HG02970 (cell line): ENCODE results near the gene UNC13C.
"Not testable (repeated sequence)": the region's sequence is repeated elsewhere in the genome, so short reads cannot be mapped to it uniquely, and the experiment has no call there.

Source experiments
- ATAC-seq: cut with Tn5 transposase; IDR thresholded peaks from one replicate; pipeline ENCODE4 v1.9.1; 2021; ENCODE audit warnings: mild to moderate bottlenecking, moderate library complexity, moderate number of reproducible peaks; ENCODE audit not compliant: unreplicated experiment, low FRiP score

UNC13C gene

DNA sequence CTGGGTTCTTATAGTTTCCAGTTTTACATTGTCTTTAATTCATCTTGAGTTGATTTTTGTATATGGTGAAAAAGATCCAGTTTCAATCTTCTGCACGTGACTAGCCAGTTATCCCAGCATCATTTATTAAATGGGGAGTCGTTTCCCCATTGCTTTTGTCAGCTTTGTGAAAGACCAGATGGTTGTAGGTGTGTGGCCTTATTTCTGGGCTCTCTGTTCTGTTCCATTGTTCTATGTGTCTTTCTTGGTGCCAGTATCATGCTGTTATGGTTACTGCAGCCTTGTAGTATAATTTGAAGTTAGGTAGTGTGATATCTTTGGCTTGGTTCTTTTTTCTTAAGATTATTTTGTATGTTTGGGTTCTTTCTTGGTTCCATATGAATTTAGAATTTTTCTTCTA, 432.2 kb downstream of the UNC13C start:
- ATAC-seq, result no peak

DNA sequence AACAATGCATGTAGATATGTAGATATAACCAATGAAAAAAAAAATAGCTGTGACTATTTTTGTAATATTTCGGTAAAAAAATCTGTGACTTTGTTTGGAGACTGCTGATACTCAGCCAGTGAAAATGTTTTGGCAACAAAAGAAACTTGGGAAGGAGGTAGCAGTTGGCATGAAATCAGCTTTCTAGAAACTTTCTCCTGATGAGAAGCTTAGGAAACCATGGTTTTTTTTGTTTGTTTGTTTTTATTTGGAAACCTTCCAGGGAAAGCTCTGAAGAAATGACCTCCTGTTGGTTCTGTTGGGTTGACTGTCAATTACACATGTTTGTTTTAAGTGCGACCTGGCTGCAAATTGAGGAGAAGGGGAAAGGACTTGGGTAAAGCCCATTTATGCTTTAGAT, 445.9 kb downstream of the UNC13C start:
- ATAC-seq, result no peak

DNA sequence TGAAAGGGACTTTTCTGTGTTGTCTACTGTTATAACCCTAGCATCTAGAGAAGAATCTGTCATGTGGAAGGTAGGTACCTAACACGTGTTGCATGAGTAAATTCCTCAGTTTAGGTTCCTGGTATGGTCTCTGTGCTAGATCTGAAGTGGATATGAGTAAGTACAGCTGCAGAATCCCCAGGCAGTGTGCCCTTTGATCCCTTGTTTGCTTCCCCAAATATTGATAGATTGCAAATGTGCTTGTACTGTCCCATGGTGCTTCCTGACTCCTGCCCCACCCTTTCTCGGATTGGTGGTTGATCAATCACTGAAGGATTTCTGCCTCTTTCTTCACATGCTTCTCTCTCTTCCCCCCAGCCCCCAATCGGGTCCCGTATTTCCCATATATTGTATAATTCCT, 450.4 kb downstream of the UNC13C start:
- ATAC-seq, result no peak

DNA sequence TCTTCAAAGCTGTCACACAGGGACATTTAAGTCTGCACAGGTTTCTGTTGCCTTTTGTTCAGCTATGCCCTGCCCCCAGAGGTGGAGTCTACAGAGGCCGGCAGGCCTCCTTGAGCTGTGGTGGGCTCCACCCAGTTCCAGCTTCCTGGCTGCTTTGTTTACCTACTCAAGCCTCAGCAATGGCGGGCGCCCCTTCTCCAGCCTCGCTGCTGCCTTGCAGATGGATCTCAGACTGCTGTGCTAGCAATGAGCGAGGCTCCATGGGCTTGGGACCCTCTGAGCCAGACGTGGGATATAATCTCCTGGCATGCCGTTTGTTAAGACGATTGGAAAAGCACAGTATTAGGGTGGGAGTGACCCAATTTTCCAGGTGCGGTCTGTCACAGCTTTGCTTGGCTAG, 472.0 kb downstream of the UNC13C start:
- ATAC-seq, result not testable (repeated sequence)

DNA sequence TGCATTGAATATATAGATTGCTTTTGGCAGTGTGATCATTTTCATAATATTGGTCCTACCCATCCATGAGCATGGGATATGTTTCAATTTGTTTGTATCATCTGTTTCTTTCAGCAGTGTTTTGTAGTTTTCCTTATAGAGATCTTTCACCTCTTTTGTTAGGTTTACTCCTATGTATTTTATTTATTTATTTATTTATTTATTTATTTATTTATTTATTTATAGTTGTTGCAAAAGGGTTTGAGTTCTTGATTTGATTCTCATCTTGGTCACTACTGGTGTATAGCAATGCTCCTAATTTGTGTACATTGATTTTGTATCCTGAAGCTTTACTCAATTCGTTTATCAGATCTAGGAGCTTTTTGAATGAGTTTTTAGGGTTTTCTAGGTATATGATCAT, 478.2 kb downstream of the UNC13C start:
- no peak for ATAC-seq

DNA sequence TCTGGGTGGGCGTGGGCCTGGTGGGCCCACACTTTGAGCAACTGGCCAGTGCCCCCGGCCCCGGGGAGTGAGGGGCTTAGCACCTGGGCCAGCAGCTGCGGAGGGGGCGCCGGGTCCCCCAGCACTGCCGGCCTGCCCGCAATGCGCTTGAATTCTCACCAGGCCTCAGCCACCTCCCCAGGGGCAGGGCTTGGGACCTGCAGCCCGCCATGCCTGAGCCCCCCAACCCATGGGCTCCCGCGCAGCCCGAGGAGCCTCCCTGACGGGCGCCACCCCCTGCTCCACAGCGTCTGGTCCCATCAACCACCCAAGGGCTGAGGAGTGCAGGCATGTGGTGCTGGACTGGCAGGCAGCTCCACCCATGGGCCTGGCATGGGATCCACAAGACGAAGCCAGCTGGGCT, 484.3 kb downstream of the UNC13C start:
- ATAC-seq, result no peak

DNA sequence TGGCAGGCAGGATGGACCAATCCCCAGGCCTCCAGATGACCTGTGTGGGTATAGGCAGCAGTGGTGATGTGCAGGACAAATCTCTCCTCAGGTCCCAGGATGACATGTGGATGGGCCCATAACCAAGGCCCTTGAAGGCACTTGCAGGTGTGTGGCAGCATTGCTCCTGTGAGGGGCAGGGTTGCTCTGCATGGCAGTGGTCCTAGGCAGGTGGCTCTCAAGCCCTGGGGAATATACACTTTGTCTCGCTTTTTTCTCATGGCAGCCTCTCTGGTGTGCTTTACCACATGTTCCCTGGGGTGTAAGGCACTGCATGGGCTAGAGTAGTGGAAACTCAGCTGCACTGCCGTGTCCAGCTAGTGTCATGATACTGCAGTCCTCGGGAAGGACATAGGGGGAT, 503.6 kb downstream of the UNC13C start:
- no peak for ATAC-seq

DNA sequence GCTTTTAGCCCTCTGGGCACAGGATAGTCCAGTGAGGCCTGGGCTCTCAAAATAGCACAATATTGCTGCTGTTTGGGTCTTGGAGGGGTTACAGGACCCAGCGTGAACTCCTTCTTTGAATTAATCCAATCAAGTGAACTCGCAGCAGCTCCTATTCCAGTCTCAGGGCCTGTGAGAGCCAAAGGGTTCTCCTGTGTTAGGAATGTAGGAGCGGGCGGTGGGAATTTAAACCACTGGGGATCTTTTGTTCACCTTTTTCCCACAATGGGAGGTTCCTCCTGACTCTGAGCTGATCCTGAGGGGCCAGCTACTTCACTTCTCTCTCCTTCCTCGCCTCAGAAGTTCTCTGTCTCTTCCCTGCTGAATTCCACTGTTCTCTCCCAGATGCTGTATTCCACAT, 504.0 kb downstream of the UNC13C start:
- ATAC-seq, result no peak

DNA sequence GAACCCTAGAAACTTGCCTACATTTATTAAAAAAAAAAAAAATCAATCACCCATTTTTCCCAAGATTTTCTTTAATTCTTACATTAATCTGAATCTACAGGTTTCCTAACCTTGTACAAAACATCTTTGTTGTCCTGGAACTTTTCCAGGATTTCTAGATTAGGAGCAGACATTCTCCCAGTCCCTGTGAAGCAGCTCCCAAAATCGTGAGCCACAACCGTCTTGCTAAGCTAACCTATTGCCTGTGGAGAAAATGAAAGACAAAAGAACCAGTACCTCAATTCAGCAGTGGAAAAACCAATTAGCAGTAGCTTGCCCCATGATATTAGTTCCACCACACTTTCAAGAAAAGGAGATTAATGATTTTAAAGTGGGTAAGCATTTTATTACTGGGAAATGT, 522.1 kb downstream of the UNC13C start:
- ATAC-seq, result no peak

DNA sequence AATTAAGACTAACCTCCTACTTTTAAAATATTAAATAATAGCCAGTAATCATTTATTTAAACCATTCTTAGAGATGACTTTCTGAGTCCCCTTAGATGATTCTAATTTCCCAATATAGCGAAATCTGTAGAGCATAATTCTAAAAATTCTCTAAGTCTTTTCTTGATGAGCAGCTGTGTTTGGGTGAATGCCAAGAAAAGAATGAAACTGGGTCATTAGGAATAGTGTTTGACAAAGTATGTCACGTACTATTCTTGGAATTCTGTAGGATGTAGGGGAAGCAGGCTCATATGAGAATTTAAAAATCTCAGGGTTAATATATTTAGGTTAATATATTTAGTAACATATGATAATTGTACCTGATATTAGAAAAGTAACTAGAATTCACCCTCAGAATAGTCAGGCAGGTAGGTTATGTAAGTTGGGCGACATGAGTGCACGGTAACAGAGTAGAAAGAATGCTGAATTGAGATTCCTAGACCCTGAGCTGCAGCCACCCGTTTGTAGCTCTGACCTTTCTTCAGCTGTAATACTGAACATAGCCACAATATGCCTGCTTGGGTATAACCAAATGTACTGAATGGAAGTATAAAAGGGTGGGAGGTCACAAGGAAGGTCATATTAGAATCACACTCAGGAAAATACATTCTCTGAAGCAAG, 524.3 kb downstream of the UNC13C start:
- ATAC-seq, result no peak

DNA sequence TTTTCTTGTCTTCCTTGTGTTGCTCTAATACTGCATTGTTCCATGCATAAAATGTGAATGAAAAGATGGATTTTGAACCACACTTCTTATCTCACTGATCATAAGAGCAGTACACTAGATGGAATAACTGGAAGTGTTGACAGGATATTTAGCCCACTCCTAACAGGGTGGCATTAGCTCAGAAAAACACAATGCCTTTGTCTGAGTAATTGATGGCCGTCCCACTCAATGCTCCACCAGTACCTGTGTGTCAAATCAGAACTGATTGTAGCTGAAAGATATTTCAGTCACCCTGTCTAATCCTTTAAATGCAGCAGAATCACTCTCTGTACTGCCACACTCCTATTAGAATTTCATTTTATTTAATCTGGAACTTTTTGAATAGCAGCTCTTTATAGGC, 526.5 kb downstream of the UNC13C start:
- ATAC-seq, result no peak

DNA sequence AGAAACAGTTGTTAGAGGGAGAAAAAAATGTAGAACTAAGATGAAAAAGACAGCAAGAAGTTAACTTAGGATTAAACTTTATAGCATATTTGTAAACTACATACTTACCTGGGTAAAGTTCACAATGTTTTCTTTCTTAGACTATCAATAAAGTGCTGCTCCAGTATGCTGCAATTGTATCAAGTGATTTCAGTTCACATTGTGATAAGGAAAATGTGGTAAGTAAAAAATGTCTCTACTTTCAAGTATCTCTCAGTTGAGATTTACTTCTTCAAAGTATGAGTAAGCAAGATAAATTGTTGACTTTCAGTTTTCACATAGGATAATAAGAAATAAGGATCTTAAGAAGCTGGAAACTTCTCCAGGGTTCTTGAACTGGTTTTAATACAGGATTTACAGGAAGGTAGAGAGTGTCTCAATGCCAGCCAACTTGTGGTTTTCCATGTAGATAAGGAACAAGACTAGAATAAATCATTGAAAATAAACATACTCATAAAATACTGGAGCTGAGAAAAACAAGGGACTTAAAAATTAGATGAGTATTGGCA, 528.8 kb downstream of the UNC13C start:
- no peak for ATAC-seq

DNA sequence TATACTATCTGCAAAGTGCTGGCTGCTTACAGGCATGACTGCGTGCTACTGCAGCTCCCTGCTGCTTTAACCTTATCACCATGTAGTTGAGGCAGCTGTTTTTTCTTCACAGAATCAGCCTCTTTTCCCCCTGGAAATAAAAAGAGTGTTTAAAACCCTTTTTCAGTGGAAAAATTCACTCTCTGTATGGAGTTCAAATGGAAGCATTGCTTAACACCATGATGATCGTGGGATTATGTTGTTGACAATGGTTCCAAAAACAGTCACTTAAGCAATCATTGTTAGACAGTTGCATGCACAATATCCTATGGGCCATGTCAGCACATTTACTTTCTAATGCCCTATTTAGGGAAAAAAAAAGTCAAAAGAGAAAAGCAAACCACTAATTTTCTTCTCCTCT, 536.4 kb downstream of the UNC13C start:
- ATAC-seq, result no peak

DNA sequence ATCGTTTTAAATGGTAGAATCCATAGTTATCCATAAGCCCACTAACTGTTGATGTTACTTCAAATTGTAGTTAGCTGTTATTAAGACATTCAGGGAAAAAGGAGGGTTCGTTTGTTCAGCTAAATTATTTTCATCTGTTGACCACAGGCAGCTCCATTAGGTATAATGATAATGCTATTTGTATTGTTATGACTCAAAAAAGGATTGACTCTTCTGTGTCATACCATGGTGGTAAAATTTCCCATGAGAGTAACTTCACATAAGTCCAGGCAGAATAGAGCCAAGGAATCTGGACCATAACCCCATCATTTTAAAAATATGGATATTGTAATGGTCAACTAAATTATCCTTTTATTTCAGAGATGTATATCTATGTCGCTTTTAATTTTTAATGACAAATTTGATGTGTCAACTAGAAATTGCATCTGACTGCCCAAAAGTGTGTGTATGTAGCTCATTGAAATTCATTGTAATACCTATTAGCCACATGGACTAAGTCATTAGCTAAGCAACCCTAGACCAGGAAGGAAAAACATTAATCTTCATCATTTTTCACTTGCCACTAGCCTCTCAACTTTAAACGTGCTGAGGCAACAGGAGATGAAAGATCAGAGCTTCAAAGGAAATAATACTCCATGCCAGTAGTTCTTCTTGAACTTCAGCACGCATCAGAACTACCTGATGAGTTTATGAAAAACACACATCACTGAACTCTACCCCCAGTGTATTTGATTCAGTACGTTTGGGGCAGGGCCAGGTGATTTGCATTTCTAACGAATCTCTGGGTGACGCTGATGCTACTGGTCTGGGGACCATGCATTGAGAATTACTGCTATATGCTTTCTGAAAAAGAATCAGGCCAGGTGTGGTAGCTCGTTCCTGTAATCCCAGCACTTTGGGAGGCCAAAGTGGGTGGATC, 537.7 kb downstream of the UNC13C start:
- ATAC-seq, result no peak

DNA sequence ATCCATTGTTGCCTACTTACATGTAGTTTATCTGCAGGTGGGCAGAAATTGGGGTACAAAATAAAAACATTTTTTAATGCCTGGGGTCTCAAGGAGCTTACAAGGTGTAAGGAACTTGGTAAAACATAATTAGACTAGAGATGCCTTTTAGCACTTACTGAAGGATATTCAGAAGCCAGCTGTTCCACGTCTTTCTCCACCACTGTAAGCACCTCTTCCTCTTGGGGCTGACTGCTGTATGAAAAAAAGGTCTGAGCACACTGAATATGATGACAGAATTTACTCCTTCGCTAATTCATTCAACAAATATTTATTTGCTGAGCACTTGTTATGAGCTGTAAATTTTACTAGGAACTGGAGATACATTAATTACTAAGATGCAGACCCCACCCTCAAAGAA, 539.1 kb downstream of the UNC13C start:
- no peak for ATAC-seq

DNA sequence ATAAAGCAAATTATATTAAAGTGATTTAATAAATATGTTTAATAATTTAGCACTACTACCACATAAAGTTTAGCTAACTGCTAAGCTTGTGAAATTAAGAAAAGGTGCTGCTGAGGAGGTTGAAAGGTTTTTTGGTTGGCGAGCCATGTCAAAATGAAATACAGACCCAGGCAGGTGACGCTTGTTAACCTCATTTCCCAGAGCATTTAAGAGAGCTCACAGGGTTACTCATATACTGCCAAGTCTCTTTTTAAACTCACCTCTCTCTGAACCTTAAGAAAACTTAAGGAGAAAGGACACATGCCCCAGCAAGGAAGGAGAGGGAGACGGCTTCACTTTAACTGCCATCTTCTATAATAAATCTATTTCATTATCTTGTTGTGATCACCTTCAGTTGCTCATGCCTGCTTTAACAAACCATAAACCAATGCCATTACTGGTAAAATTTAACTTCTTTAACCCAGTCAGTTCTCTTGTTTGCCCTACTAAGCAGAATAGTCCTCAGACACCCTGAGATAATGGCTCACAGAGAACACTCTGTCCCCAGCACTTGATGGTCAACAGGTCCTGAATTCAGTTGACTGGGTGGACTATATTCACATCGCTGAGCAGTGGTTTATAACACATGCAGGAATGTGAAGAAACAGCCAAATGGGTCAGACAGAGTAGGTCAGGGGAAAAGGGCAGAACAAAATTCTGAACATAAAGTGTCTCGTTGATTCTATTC, 540.1 kb downstream of the UNC13C start:
- ATAC-seq, result no peak

DNA sequence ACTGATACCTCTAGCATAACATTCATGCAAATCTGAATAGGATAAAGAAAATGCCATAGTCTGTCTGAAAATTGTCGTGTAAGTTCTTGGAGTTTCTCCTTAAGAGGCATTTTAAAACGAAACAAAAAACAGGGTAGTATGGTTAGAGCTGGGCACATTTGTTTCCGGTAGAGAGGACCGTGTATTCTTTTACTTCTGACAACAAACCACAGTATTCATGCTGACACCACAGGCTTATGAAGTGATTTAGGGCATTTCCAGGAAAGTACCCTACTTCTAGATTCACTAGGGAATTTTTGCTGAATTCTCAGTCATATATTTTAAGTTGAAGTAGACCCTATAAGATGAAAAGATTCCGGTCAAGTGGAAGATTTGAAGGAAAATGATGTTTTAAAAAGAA, 541.3 kb downstream of the UNC13C start:
- ATAC-seq, result no peak

DNA sequence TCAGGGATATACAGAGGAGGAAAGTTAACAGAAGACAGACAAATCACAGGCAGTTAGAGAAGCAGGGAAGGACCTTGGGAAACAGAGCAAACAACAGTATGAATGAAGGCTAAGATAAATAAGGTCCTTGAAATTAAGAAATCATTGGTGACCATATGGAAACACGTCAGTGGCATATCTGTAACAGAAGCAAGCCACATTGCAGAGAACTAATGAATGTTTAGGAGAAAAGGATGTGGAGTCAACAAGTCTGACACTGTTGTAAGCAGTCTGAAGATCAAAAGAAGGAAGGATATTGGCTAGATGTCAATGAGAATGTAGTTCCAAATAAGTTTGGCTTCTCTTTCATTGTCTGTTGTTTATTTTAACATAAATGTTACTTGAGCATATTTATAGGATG, 542.4 kb downstream of the UNC13C start:
- ATAC-seq, result no peak

DNA sequence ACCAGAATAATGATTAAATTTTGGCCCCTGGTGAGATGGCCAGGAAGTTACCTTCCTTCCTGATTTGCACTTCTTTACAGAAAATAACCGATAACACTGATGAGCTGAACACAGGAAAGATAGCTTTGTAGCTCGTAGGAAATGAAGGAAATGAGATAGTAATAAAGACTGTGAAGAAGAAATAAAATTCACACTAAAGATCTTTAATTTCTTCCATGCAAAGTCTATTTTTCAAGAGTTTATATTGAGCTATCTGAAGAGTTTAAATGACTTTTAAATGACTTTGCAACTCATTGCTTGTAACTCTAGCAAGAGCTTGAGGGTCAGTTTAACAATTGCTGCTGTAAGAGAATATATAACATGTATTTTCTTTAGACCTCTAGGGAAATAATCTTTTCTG, 543.0 kb downstream of the UNC13C start:
- ATAC-seq, result no peak

DNA sequence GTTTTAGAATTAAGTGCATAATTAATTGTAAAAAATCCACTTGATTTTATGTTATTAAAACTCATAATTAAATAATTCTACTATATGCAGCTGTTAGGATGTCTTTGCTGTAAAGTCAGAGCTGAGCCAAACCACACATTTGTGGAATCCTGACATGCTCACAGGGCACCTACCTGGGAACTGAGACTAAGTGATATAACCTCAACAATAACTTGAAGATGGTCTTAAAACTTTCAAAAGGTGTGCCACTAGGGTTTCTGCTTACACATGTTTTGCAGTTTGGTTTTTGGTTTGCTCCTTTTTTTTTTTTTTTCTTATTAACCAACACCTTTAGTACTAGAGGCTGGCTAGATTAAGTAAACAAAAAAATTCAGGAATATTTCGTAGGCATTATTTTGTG, 549.8 kb downstream of the UNC13C start:
- ATAC-seq, result no peak

DNA sequence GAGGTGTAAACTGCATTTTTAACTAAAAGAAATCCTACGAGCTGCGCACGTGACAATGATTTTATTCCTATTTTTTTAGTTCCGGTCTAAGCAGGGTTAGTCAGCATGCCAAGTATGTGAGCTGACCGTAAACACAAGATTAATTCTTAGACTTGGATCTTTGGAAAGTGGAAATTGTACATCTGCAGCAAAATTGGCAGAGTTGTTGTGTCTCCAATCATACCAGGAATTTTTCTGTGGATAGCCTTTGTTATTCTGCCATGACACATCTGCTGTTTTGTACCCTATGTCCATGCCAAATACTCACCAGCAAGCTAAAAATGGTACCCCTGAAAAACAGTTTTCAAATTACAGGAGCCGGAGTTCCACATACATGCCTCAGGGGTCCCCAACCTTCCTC, 562.5 kb downstream of the UNC13C start:
- ATAC-seq, result no peak
